Activated naive CD4-positive, alpha-beta T cell treated with anti-CD3 and anti-CD28 coated beads, Interleukin-2, amount 50 U/mL, for 72 hours (primary cell): ENCODE measurements around the gene RAB3C. TPM values are rescaled to one million over a fixed set of nuclear protein-coding genes. Genes with fewer than 3 reads are reported as not detected.

Experiments
- ATAC-seq, 2 donors: fragments of 150-1000 bp; cut with Tn5 transposase; 2 replicates each; pipeline ENCODE4 v1.10.0; 2021; ENCODE audit warnings: mild to moderate bottlenecking in 2 of 2, moderate library complexity in 2 of 2
- DNase-seq, 2 donors: peaks; one replicate each; pipeline ENCODE4 v3.0.0; 2021 to 2022; ENCODE audit warnings: low spot score in 2 of 2
- H3K27ac Mint-ChIP-seq, 2 donors: one replicate each; pipeline ENCODE4 v1.8.0; 2022; ENCODE audit warnings: mild to moderate bottlenecking in 2 of 2, mixed read lengths in 2 of 2
- H3K36me3 Mint-ChIP-seq, 2 donors: one replicate each; pipeline ENCODE4 v1.8.0; 2022; ENCODE audit warnings: mixed read lengths in 2 of 2
- H3K9me3 Mint-ChIP-seq, 2 donors: one replicate each; pipeline ENCODE4 v1.8.0; 2022; ENCODE audit warnings: mixed read lengths in 2 of 2
- total RNA-seq, 2 donors: library from RNA; stranded (reverse); gene quantifications; one replicate each; pipeline ENCODE4 v1.2.3, GENCODE V29; 2022

The RAB3C gene
- total RNA-seq, 2 donors from 2014 or later, result not detected

DNA sequence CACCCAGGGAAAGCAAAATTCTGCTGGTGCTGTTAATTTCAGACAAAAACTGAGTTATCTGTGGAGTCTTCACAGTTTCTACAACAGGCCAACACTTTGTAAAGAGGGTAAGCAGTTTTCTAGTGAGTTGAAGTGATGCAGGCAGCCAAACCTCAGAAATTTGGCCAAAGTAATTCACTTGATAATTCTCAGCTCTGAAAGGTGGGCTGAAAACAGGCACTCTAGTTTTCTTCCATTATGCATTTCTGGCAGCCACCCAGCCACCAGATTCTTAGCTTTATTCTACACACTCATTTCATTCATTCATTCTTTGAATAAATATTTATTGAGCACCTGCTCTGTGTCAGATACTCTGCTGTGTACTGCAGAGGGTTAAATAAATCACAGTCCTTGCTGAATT lies 184.2 kb downstream of the RAB3C start:
- no peak for DNase-seq
- Mint-ChIP-seq H3K9me3 (no peaks in the 10 kb centered on the region), H3K27ac (no peak overlapping the region), H3K36me3 (no peaks in the 10 kb centered on the region)
- ATAC-seq, result no peak

DNA sequence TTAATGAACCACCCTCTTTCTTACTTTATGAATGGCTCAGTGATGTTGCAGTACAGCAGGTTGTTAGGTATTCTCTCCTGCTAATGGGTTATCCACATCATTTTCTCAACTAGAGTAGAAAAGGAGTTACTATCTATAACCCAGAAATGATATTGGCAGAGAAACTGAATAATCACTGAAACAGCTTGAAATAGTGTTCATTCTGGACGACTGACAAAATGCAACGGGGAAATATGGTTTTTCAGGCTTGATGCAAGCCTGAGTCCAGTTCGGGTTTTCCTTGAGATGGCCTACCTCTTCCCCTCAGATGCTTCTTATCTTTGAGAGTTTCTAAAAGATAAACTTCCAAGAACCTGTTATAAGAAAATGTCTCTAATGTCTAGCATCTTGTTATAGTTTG lies 187.3 kb downstream of the RAB3C start:
- no peaks in the 10 kb centered on the region for H3K9me3 Mint-ChIP-seq
- DNase-seq (no peak), ATAC-seq (no peak)
- H3K27ac Mint-ChIP-seq, result no peak overlapping the region
- H3K36me3 Mint-ChIP-seq, result no peaks in the 10 kb centered on the region

DNA sequence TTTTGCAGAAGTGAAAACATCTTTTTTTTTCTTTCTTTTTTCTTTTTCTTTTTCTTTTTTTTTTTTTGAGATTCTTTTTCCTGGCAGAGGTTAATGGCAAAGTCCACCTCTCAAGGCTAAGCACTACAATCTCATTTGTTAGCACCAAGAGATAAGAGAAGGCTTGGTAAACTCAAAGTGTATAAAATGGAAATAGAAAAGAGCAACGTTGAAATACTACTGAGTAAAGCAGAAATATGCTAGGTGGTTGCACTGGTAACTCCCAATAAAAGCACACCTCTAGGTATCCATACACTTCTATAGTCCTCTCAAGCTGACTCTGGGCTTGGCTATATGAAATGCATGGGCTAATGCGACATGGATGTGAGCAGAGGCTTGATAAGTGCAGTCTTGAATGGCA lies 188.9 kb downstream of the RAB3C start:
- Mint-ChIP-seq H3K36me3 (no peaks in the 10 kb centered on the region), H3K27ac (no peak overlapping the region), H3K9me3 (no peaks in the 10 kb centered on the region)
- ATAC-seq, result no peak
- no peak for DNase-seq

DNA sequence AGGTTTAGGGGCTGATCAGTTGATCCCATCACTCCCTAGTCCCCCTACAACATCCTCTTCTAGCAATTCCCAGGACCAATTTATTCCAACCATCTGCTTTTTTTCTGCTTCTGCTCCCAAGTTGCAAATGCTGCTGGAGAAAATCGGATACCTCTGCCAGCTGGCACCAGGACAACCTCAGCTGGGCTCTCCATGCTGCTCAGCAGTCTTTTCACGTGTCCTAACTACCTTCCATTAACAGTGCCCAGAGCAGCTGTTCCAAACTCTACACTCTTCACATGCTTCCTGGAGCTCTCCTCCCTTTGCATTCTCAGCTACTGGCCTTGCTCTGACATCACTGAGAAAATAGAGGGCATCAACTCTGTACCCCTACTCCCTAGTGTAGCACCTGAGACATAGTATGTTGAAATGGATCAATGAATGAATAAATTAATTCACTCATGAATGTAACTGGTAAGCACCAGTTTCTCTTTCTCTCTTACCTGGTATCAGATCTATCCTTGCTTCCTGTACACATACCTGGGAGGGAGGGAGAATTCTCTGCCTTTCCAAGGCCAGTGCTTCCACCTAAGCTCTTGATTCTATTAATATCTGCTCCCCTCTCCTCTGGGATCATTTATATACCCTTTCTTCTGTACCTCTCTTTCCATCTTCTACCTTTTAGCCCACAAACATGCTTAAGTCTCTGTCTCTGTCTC lies 191.0 kb downstream of the RAB3C start:
- no peaks in the 10 kb centered on the region for H3K36me3 Mint-ChIP-seq

DNA sequence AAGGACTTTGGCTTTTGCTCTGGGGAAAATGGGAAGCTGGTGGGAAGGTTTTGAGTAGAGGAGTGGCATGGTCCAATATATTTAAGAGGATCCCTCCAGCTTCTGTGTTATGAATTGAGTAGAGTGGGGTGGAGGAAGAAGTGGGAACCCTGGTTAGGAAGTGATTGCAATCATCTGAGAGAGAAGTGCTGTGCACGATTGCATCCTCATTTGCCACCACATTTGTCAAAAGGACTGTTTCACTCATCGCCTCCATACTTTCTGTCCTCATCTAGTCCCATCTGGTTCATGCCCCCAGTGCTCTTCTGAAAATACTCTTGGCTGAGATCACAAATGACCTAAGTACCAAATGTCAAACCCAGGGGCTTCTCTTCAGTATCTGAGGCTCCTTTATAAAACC lies 192.1 kb downstream of the RAB3C start:
- no peak for ATAC-seq
- Mint-ChIP-seq H3K36me3 (no peaks in the 10 kb centered on the region), H3K27ac (no peak overlapping the region), H3K9me3 (no peaks in the 10 kb centered on the region)
- no peak for DNase-seq

More for the DNA sequence above, 191.0 kb downstream of the RAB3C start:
- DNase-seq (no peak), ATAC-seq (no peak)
- H3K9me3 Mint-ChIP-seq, result no peaks in the 10 kb centered on the region
- peak overlapping the region in 1 of 2 donors; percentile 32 for H3K27ac Mint-ChIP-seq

DNA sequence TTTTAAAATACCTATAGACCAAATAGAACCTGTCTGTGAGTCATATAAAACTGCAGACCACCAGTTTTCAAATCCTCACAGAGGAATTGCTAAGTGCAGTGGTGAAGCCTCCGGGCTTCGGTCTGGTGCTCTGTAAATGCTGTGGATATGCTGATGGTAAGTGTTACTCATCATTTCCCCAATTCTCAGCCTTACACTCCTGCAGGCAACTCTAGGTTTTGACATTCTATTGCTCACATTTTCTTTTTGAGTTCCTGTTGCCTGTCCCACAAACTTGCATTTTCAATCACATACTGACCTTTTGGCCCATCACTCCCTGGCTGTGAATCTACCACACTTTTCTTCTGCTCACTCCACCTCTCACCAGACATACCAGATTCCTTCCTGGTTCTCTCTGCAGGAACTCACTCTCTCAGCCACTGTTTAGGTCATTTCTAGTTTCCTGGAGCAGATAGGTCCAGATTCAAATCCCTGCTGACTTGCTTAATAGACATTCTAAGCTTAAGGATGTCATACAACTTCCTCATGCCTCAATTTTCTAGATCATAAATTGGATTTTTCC lies 192.9 kb downstream of the RAB3C start:
- H3K36me3 Mint-ChIP-seq, result no peaks in the 10 kb centered on the region
- no peaks in the 10 kb centered on the region for H3K9me3 Mint-ChIP-seq
- ATAC-seq (peak; percentile 89 to 96), DNase-seq (no peak)
- H3K27ac Mint-ChIP-seq, result peak overlapping the region in 1 of 2 donors; percentile 44

DNA sequence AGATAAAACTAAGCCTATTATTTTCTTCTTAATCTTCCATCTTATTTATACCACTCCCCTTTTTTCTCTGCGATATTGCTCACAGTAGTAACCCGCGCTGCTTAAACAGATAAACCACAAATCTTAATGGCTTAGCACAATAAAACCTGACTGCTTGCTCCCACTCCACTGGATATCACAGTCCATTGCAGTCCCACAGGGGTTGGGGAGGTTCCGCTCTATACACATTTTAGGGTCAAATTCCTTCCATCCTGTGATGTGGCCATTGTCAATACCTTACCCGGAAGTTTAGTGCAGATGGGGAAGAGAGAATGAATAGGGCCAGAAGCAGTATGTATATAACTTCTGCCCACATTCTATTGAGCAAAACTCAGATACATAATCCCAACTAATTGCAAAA lies 193.7 kb downstream of the RAB3C start:
- Mint-ChIP-seq H3K36me3 (no peaks in the 10 kb centered on the region), H3K9me3 (no peaks in the 10 kb centered on the region), H3K27ac (peak overlapping the region in 1 of 2 donors; percentile 44)
- no peak for DNase-seq
- no peak for ATAC-seq

DNA sequence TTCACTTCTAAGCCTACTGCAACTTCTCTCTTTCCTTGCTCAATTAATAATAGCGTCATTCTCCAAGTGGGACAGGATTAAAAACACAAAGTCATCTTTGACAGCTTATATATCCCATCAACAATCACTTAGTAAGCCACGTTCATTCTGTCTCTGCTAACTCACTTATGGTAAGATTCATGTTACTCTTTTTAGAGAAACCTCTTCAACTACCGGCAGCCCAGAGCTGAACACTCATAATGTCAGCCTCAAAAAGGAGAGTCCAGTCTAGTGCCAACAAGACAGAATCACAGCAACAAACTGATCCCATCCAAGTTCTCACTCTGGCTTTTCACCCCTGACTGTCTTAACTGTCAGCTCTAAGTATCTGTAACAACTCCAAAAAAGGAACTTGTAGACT lies 196.0 kb downstream of the RAB3C start:
- ATAC-seq (no peak), DNase-seq (no peak)
- H3K27ac Mint-ChIP-seq, result no peak overlapping the region
- no peaks in the 10 kb centered on the region for H3K36me3 Mint-ChIP-seq
- H3K9me3 Mint-ChIP-seq, result no peaks in the 10 kb centered on the region

DNA sequence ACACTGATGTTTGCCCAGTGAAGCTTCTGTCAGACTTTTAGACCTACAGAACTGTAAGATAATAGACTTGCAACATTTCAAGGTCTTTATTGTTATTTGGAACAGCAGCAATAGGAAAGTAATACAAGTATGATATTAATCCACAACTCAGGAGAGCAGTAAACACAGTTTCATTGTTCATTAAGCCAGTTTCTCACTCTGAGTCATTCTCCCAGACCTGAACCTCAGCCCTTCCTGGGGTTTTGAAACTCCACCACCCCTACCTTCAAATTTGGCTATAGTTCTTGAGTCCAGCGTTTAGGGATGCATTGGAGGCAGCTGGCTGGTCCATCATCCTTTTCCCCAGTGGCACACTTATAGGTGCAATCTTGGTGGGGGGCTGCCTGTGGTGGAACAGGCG lies 203.2 kb downstream of the RAB3C start:
- no peak for ATAC-seq
- H3K36me3 Mint-ChIP-seq, result no peaks in the 10 kb centered on the region
- DNase-seq, result no peak
- H3K9me3 Mint-ChIP-seq, result no peaks in the 10 kb centered on the region
- H3K27ac Mint-ChIP-seq, result no peak overlapping the region

DNA sequence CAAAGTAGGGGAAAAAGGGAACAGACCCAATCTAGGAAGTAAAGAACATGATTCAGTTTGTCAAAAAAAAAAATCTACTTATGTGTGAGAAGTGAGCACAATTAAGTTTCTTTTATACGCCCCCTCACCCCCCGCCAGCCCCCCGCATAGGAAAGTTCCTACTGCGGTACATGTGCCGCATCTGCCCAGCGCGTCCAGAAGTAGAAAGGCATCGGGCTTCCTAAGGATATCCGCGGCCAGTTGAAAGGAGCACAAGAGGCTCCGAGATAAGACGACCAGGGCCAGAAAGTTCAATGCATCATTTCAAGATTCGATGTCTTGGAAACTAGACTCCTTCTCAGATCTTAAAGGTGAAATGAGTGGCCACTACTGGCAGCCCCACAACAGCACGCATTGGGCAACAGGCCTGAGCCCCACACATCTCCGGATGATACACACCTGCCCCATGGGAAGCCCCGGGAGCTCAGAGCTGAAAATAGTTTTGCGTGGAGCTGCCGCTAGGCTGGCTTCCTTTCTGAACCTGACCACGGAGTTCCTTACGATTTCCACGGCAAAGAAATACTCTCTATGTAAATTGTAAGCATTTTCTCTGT lies 203.9 kb downstream of the RAB3C start:
- ATAC-seq (peak; percentile 84 to 86), DNase-seq (no peak)
- Mint-ChIP-seq H3K27ac (no peak overlapping the region), H3K9me3 (no peaks in the 10 kb centered on the region), H3K36me3 (no peaks in the 10 kb centered on the region)

DNA sequence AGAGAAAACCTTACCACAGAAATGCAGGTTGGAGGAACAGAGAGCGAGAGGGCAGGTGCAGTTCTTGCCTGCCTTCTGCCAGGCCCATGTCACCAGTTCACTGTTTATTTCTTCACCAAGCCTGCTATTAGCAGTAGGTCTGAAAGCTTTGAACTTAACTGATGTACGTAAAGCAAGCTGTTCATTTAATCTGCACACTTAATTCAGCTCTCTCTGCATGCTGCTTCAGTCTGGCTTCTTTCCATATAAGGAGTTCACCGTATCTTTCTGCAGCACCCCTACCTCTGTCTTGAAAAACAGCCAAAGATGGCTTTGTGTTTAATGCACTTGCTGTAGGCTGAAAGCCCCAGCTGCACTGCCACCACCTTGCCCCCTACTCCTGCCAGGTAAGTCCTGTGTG lies 205.1 kb downstream of the RAB3C start:
- Mint-ChIP-seq H3K27ac (no peak overlapping the region), H3K36me3 (no peaks in the 10 kb centered on the region), H3K9me3 (no peaks in the 10 kb centered on the region)
- no peak for ATAC-seq
- DNase-seq, result no peak

DNA sequence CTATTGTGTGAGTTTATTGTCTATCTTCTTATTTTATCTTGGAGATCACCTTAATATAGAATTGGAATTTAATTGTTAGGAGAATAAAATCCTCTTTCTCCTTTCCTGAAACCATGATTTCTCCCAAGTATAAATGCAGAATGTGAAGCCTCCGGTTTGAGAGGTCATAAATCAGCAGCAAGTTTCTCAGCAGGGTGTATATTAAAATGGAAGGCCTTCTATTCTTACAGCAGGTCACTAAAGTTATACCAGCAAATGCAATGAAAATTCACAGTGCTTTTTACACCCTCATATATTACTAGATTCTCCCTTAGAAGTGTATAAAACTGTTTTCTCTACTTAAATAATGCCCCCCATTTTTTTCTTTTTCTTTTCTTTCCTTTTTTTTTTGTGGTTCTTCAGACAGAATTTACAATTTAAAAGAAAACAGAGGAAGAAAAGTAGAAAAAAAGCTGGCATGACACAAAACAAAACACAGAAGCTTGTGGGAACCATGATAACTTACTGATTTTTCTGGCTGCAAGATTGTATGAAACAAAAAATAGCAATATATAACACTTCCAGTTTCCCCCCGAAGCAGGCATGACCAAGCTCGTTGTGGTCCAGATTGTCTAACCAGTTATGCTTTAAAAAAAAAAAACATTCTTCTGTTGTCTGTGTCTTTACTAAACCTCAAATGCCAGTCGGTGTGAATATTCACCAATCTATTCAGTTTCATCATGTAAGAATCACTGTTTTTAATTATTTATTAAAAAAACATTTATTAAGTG lies 211.2 kb downstream of the RAB3C start:
- ATAC-seq (peak; percentile 2 to 13), DNase-seq (no peak)
- H3K27ac Mint-ChIP-seq, result no peak overlapping the region
- peaks cover 0 to 9% of the 10 kb centered on the region in 2 donors for H3K36me3 Mint-ChIP-seq
- peaks cover 3 to 7% of the 10 kb centered on the region in 2 donors for H3K9me3 Mint-ChIP-seq

DNA sequence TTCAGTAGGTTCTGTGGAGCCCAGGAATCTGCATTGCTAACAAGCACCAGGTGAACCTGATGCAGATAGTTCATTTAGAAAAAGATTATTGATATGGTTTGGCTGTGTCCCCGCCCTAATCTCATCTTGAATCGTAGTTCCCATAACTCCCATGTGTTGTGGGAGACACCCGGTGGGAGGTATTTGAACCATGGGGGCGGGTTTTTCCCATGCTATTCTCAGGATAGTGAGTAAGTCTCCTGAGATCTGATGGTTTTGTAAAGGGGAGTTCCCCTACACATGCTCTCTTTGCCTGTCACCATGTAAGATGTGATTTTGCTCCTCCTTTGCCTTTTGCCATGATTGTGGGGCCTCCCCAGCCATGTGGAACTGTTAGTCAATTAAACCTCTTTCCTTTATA lies 212.0 kb downstream of the RAB3C start:
- ATAC-seq (peak; percentile 86 to 94), DNase-seq (peak; percentile 38 to 68)
- H3K9me3 Mint-ChIP-seq, result peaks cover 3 to 7% of the 10 kb centered on the region in 2 donors
- peaks cover 0 to 9% of the 10 kb centered on the region in 2 donors for H3K36me3 Mint-ChIP-seq
- H3K27ac Mint-ChIP-seq, result no peak overlapping the region

DNA sequence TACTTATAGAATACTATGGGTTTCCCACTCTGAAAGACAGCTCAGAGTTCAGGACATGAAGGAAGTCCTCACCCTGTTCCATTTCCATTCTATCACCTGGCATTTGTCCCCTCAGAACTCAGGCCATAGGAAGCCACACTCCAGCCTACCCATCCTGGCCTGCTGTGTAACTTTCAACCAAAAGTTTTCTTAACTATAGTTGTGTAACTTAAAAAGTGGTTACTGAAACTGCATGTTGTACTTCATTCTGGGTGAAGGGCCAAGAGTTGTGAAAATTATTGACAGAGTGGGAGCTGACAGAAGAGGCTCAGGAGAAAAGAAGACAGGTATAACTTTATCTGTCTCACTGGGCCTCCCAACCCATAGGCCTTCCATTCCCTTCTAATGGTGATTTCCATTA lies 212.5 kb downstream of the RAB3C start:
- H3K9me3 Mint-ChIP-seq, result peaks cover 3 to 7% of the 10 kb centered on the region in 2 donors
- peak; percentile 18 to 21 for ATAC-seq
- no peak overlapping the region for H3K27ac Mint-ChIP-seq
- DNase-seq, result no peak
- H3K36me3 Mint-ChIP-seq, result peaks cover 0 to 9% of the 10 kb centered on the region in 2 donors

DNA sequence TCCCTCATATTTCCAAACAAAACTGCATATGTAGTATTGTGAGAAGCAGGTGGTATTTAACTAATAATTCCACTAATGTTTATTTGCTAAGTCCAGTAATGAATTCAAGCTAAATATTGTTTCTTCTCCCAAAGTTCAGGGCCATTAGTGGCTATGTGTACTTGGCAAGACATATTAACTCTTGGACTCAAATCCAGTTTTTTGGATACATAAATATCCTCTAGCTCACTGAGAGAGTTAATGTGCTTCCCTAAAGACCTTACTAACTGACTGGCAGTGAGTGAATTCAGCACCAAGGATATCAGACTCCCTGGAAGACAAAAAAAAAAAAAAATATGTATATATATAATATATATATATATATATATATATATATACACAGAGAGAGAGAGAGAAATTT lies 214.1 kb downstream of the RAB3C start:
- H3K27ac Mint-ChIP-seq, result no peak overlapping the region
- H3K9me3 Mint-ChIP-seq, result peaks cover 3 to 7% of the 10 kb centered on the region in 2 donors
- peaks cover 0 to 9% of the 10 kb centered on the region in 2 donors for H3K36me3 Mint-ChIP-seq
- ATAC-seq (no peak), DNase-seq (no peak)

DNA sequence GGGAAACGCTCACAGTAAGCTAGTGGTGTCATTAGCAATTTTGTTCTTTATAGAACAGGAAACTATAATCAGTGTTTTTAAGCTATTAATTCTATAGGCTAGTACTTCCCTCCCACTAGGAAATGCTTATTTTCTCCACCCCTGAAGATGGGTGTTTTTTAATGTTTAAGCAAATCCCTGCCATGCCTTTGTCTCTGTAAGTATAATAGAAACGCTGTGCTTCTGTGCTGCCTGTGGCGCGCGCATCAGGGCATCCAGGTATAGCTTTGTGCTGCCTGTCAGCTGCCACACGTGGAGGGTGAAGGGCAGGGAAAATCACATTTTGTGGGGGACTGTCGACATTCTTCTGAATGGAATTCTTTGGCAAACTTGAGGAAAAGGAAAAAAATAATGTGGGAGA lies 217.5 kb downstream of the RAB3C start:
- Mint-ChIP-seq H3K9me3 (peaks cover 3% of the 10 kb centered on the region in 2 donors), H3K36me3 (peaks cover 0 to 8% of the 10 kb centered on the region in 2 donors), H3K27ac (no peak overlapping the region)
- ATAC-seq (no peak), DNase-seq (no peak)

DNA sequence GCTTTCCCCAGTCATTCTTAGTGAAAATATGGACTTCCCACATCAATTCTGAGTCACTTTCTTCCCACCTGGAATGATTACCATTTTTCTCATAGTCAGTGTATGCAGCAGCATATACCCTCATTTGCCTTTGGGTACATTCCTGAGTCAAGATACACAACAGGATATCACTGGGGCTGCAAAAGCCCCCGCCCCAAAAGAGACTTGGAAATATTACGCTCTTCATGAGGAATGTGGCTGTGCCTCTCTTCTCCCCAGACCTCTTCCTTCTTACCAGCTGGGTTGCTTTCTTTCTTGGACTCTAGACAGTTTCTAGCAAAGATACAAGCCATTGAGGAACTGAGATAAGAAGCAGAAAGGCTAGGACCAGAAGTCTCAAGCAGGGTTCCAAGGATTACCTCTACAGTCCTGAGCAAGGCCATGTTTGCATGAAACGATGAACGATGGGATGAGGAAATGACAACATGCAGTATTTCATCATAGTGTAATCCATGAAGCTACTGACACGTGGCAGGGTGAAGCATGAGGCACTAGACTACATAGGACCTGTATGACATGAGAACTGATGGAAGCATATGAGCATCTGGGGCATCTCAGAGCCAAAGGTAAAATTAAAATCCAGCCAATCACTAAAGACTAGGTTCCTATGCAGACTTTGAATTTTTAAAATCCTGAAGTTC lies 218.1 kb downstream of the RAB3C start:
- H3K9me3 Mint-ChIP-seq, result no peaks in the 10 kb centered on the region
- no peak for DNase-seq
- peaks cover 0 to 4% of the 10 kb centered on the region in 2 donors for H3K36me3 Mint-ChIP-seq
- no peak overlapping the region for H3K27ac Mint-ChIP-seq
- ATAC-seq, result no peak
